Measurements from ENCODE around the gene NTHL1. TPM values are rescaled to one million over a fixed set of nuclear protein-coding genes. Genes with fewer than 3 reads are reported as not detected.

Gene NTHL1
- total RNA-seq, 2 experiments from 2014 or later: 28.2 to 29.8 TPM

DNA sequence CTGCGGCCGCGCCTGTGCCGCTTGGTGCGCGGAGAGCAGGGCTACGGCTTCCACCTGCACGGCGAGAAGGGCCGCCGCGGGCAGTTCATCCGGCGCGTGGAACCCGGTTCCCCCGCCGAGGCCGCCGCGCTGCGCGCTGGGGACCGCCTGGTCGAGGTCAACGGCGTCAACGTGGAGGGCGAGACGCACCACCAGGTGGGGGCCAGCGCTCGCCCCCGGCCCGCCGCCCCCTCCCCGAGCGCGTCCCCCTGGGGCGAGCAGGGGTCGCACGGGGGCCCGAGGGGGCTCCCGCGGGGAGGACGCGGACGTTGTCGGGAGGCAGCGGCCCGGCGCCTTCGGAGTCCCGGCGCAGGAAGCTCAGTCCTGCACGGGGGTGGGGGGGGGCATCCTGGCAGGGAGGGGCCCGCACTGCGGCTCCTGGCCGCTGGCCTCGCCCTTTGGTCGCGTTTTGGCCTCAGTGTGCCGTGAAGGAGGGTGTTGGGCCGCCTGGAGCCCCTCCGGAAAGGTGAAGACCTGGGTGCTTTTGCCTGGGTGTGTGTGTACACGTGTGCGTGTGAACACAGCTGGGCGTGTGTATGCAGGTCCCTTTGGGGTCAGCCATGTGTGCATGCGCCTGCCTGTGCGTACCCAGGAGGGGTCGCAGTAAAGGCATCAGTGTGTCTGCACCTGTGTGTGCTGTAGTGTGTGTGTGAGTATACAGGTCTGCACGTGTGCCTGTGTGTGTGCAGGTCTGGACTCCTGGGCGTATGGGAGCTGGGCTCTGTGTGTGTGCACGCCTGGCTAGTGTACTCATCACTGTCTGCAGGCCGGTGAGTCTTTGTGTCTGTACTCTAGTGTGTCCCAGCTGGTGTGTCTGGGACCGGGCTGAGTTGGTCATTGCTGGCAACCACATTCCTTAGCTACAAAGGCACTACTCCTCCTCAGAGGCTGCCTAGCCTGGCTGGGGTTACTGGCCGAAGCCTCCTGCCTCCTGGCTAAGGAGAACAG is 20.3 kb downstream of the NTHL1 start:
- H3K4me3 Mint-ChIP-seq: peak overlapping the region; percentile 60
- H3K9me3 Mint-ChIP-seq: no peaks in the 10 kb centered on the region

DNA sequence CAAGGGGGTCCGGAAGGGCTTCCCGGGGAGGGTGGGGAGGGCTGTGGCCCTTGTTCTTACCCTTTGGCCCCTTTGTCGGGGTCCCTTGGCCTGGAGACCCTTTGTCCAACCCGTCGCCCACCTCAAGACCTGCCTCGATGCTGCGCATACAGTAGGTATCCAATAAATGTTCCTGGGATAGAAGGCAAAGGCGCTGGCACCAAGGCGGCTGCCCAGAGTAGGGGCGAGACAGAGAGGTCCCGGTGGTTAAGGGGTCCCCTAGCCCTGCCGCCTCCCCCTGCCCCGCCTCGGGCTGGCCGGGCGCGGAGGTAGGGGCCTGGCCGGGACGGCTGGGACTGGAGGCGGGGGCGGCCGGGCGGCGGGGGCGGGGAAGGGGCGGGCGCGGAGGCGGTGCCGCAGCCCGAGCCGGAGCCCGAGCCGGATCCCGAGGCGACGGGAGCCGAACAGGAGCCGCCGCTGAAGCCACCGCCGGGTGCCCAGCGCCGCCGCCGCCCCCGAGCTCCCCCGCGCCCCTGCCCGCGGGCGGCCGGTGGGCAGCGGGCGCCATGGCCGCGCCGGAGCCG is 21.1 kb downstream of the NTHL1 start, which contains the start of gene NHERF2:
TSS of gene NHERF2 (plus strand) at position 442 of the 563 bp plus-strand sequence. CDS start at position 546, 104 bp downstream.
- Mint-ChIP-seq H3K4me1 (ENCODE audit: low read depth) (peaks cover 18% of the 10 kb centered on the region), H3K4me3 (peak within 1 kb of the TSS; percentile 60), H3K27ac (no peak within 1 kb of the TSS), H3K9me3 (no peaks in the 10 kb centered on the region), H3K27me3 (peaks cover 17% of the 10 kb centered on the region), H3K36me3 (ENCODE audit: low read depth) (peaks cover 3% of the 10 kb centered on the region)
- intact Hi-C loops (cut with micrococcal nuclease): no loop called here
- TF ChIP-seq, protein P1, sequence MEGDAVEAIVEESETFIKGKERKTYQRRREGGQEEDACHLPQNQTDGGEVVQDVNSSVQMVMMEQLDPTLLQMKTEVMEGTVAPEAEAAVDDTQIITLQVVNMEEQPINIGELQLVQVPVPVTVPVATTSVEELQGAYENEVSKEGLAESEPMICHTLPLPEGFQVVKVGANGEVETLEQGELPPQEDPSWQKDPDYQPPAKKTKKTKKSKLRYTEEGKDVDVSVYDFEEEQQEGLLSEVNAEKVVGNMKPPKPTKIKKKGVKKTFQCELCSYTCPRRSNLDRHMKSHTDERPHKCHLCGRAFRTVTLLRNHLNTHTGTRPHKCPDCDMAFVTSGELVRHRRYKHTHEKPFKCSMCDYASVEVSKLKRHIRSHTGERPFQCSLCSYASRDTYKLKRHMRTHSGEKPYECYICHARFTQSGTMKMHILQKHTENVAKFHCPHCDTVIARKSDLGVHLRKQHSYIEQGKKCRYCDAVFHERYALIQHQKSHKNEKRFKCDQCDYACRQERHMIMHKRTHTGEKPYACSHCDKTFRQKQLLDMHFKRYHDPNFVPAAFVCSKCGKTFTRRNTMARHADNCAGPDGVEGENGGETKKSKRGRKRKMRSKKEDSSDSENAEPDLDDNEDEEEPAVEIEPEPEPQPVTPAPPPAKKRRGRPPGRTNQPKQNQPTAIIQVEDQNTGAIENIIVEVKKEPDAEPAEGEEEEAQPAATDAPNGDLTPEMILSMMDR (IDR thresholded peaks at IDR 0.05): no peak
- POLR2A ChIA-PET: interaction anchor here (1.4 to 1.5 kb wide), 2 partner anchors 126 to 128 kb away, joined by 6 to 8 read pairs; partner anchors contain the start of gene TRAF7
- no peak for ATAC-seq
- DNase-seq: no peak
- CTCF ChIA-PET: interaction anchor here (1.6 to 2.4 kb wide), 2 partner anchors 10 to 114 kb away, joined by 5 to 11 read pairs; no protein-coding TSS in a partner anchor

More for the DNA sequence above, 20.3 kb downstream of the NTHL1 start:
- ChIA-PET CTCF (interaction anchor here (1.0 to 2.4 kb wide), 2 partner anchors 14 to 113 kb away, joined by 3 to 11 read pairs; no protein-coding TSS in a partner anchor), POLR2A (interaction anchor here (1.3 to 1.5 kb wide), 4 partner anchors 18 to 128 kb away, joined by 4 to 8 read pairs (median 6); partner anchors contain the start of genes NTHL1, TRAF7 and TSC2)
- H3K27me3 Mint-ChIP-seq: peaks cover 14% of the 10 kb centered on the region
- H3K4me1 Mint-ChIP-seq (ENCODE audit: low read depth): peaks cover 18% of the 10 kb centered on the region
- peaks cover 2% of the 10 kb centered on the region for H3K36me3 Mint-ChIP-seq (ENCODE audit: low read depth)
- H3K27ac Mint-ChIP-seq: no peak overlapping the region
- intact Hi-C loops (cut with micrococcal nuclease): no loop called here
- ATAC-seq (no peak), DNase-seq (no peak)
- TF ChIP-seq, protein P1 (IDR thresholded peaks at IDR 0.05): peak; percentile 10

DNA sequence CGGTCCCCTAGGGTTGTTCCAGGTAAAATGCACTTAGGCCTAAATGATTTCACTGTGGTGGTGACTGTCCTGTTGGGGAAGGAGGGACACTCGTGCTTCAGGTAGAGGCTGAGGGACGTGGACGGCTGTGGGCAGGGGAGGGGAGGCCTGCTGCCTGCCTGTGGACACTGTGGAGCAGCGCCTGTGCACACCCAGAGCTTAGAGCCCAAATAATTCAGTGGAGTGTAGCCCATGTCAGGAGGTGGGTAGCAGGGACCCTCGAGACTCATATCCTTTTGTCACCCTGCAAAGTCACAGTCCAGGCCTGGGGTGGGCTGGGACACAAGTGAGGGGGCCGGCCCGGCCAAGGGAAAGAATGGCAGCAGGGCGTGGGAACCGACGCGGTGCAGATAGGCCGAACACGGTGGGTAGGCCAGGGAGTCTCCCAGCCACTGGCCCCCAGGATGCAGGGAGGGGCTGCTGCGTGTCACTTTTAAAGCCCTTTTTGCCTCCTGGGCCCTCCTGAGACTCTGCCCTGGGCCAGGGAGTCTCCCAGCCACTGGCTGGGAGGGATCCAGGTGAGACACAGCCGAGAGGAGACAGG is 21.7 kb downstream of the NTHL1 start:
- peaks cover 4% of the 10 kb centered on the region for H3K36me3 Mint-ChIP-seq (ENCODE audit: low read depth)
- ATAC-seq: no peak
- no peak for DNase-seq
- intact Hi-C loops (cut with micrococcal nuclease): no loop called here
- peaks cover 19% of the 10 kb centered on the region for H3K27me3 Mint-ChIP-seq
- peak overlapping the region; percentile 15 for H3K4me3 Mint-ChIP-seq
- no peak overlapping the region for H3K27ac Mint-ChIP-seq
- H3K4me1 Mint-ChIP-seq (ENCODE audit: low read depth): peaks cover 18% of the 10 kb centered on the region
- ChIA-PET CTCF (interaction anchor here (1.6 to 2.4 kb wide), 2 partner anchors 10 to 114 kb away, joined by 5 to 11 read pairs; no protein-coding TSS in a partner anchor), POLR2A (no interaction called here)
- no peaks in the 10 kb centered on the region for H3K9me3 Mint-ChIP-seq
- TF ChIP-seq, protein P1 (IDR thresholded peaks at IDR 0.05): no peak

DNA sequence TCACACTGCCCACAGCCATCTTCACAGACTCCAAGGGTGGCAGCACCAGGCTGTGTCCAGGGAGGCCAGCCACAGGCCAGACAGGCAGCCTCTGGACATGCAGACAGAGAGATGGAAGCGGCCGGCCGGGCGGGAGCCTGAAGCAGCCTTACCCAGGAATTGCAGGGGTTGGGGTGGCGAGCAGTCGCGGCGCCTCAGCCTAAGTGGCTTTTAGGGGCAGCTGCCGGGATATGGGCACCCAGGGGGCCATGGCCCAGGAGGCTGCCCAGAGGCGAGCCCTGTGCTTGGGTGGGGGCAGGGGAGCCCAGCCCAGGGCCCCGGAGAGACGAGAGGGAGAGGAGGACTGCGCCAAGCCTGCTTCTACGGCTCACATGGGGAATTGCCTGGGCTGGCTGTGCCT is 22.4 kb downstream of the NTHL1 start:
- POLR2A ChIA-PET: interaction anchor here (1.3 kb wide), 1 partner anchor 16 kb away, joined by 4 read pairs; no protein-coding TSS in a partner anchor
- DNase-seq (no peak), ATAC-seq (no peak)
- Mint-ChIP-seq H3K36me3 (ENCODE audit: low read depth) (peaks cover 4% of the 10 kb centered on the region), H3K9me3 (no peaks in the 10 kb centered on the region), H3K27me3 (peaks cover 25% of the 10 kb centered on the region), H3K4me3 (no peak overlapping the region), H3K27ac (no peak overlapping the region), H3K4me1 (ENCODE audit: low read depth) (peaks cover 24% of the 10 kb centered on the region)
- TF ChIP-seq, protein P1 (IDR thresholded peaks at IDR 0.05): no peak
- CTCF ChIA-PET: interaction anchor here (1.5 to 3.8 kb wide), 3 partner anchors 9 to 130 kb away, joined by 3 to 46 read pairs (median 5); partner anchors contain the start of gene TRAF7
- intact Hi-C loops (cut with micrococcal nuclease): no loop called here
